Activated CD8-positive, alpha-beta T cell treated with anti-CD3 and anti-CD28 coated beads for 36 hours (primary cell): ENCODE data around the gene PTGES3. TPM values are rescaled to one million over a fixed set of nuclear protein-coding genes. Genes with fewer than 3 reads are reported as not detected.

Source experiments
- ATAC-seq: fragments of 200-7000 bp; cut with Tn5 transposase; one replicate; pipeline ENCODE4 v1.10.0; 2021; ENCODE audit warnings: mild to moderate bottlenecking, moderate library complexity
- CTCF ChIA-PET: fragments of 350-600 bp; sonication (Branson Sonifier 250); formaldehyde crosslinking; loops from one replicate; lab custom pipeline; 2021; ENCODE audit warnings: antibody characterized with exemption; lab: Charles Lee
- POLR2A ChIA-PET: fragments of 350-600 bp; sonication (Branson Sonifier 250); formaldehyde crosslinking; loops from one replicate; lab custom pipeline; 2021; ENCODE audit warnings: antibody characterized with exemption; lab: Charles Lee
- DNase-seq: peaks from one replicate; pipeline ENCODE4 v3.0.0-alpha.2; 2020
- H3K27ac Mint-ChIP-seq: one replicate; pipeline ENCODE4 v1.8.0; 2021; ENCODE audit warnings: mild to moderate bottlenecking, mixed read lengths
- H3K27me3 Mint-ChIP-seq: one replicate; pipeline ENCODE4 v1.8.0; 2021; ENCODE audit warnings: mixed read lengths
- H3K36me3 Mint-ChIP-seq: one replicate; pipeline ENCODE4 v1.8.0; 2021; ENCODE audit warnings: low read depth, mixed read lengths
- H3K4me1 Mint-ChIP-seq: one replicate; pipeline ENCODE4 v1.8.0; 2021; ENCODE audit warnings: low read depth, mixed read lengths
- H3K4me3 Mint-ChIP-seq: one replicate; pipeline ENCODE4 v1.8.0; 2021; ENCODE audit warnings: mild to moderate bottlenecking, moderate library complexity, mixed read lengths
- H3K9me3 Mint-ChIP-seq: one replicate; pipeline ENCODE4 v1.8.0; 2021; ENCODE audit warnings: mixed read lengths
- CTCF ChIP-seq: fragments of 200-600 bp; IDR thresholded peaks from one replicate; pipeline ENCODE4 v1.8.0; 2022; ENCODE audit warnings: antibody characterized with exemption, mild to moderate bottlenecking
- intact Hi-C: fragments of 100-400 bp; cut with micrococcal nuclease; formaldehyde crosslinking; loops from one replicate; pipeline ENCODE4 v1.10.0; 2022
- total RNA-seq, 2 experiments: library from RNA; stranded (reverse); gene quantifications; one replicate each; pipeline ENCODE4 v1.2.3, GENCODE V29; 2021

PTGES3 gene
- total RNA-seq, 2 experiments from 2014 or later, result 381 to 406 TPM

GRCh38 chr12:56622535-56622934 lies 65.5 kb downstream of the PTGES3 start:
- CTCF ChIA-PET, result interaction anchor here (0.9 to 4.3 kb wide), 4 partner anchors 8 to 121 kb away, joined by 3 to 27 read pairs (median 3); no protein-coding TSS in a partner anchor
- no peak for TF ChIP-seq CTCF
- Mint-ChIP-seq H3K9me3 (no peaks in the 10 kb centered on the region), H3K4me3 (no peak overlapping the region), H3K27ac (peak overlapping the region; percentile 26), H3K27me3 (no peaks in the 10 kb centered on the region), H3K4me1 (peaks cover 53% of the 10 kb centered on the region), H3K36me3 (peaks cover 35% of the 10 kb centered on the region)
- ATAC-seq (no peak), DNase-seq (no peak)
- POLR2A ChIA-PET, result interaction anchor here (1.1 kb wide), 1 partner anchor 8 kb away, joined by 3 read pairs; no protein-coding TSS in a partner anchor
- intact Hi-C loops, result no loop called here

DNA sequence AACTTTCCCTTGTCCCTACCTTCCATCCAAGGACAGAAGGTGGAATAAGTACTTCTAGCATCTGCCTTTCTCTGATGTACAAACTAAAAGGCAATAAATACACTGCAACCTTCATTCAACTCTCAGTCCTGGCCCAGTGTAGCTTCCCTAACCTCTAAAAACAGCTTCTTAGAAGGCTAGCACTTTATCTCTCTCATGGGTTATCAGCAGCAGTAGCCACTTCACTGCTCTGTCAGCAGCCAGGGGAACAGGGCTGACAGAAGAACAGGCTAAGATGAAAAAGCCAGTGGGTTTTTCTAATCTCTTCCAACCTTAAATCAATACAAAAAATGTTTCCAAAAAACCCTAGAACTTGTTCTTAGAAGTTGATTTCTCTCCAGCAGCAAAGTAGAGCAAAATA lies 71.2 kb downstream of the PTGES3 start:
- Mint-ChIP-seq H3K4me3 (no peak overlapping the region), H3K27me3 (no peaks in the 10 kb centered on the region), H3K9me3 (no peaks in the 10 kb centered on the region), H3K36me3 (peaks cover 40% of the 10 kb centered on the region), H3K27ac (peak overlapping the region; percentile 65), H3K4me1 (peaks cover 22% of the 10 kb centered on the region)
- TF ChIP-seq CTCF, result no peak
- ATAC-seq, result no peak
- DNase-seq, result no peak
- ChIA-PET POLR2A (no interaction called here), CTCF (interaction anchor here (0.8 to 1.3 kb wide), 3 partner anchors 17 to 23 kb away, joined by 3 to 4 read pairs (median 3); no protein-coding TSS in a partner anchor)
- intact Hi-C loops, result no loop called here

GRCh38 chr12:56616244-56616643 lies 71.8 kb downstream of the PTGES3 start:
- Mint-ChIP-seq H3K27ac (no peak overlapping the region), H3K9me3 (no peaks in the 10 kb centered on the region), H3K27me3 (no peaks in the 10 kb centered on the region), H3K4me3 (no peak overlapping the region), H3K4me1 (peaks cover 21% of the 10 kb centered on the region), H3K36me3 (peaks cover 47% of the 10 kb centered on the region)
- no peak for TF ChIP-seq CTCF
- intact Hi-C loops, result no loop called here
- ATAC-seq (no peak), DNase-seq (no peak)
- POLR2A ChIA-PET, result interaction anchor here (0.7 kb wide), 1 partner anchor 8 kb away, joined by 4 read pairs; no protein-coding TSS in a partner anchor
- CTCF ChIA-PET, result interaction anchor here (0.8 to 1.3 kb wide), 3 partner anchors 18 to 23 kb away, joined by 3 to 4 read pairs (median 3); no protein-coding TSS in a partner anchor

DNA sequence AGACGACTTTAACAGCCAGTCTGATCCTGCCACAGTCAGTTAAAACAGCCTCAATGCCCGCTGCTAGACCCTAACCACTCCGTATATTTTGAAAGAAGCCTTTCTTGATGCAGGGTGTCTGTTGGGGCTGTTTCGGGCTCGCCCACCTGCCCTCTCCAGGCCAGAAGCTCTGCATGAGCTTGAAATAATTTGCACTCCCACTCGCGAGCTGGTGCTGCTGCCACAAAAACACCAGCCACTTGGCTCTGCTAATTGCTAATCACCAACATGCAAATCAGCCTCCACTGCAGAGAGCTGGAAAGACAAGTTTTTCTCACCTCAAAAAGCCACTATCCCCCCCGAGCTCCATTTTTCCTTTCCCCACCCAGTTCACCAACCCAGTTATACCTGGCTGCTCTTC lies 73.5 kb downstream of the PTGES3 start:
- intact Hi-C loops, result no loop called here
- POLR2A ChIA-PET, result interaction anchor here (1.3 to 1.5 kb wide), 2 partner anchors 9 to 15 kb away, joined by 3 to 4 read pairs; no protein-coding TSS in a partner anchor
- H3K9me3 Mint-ChIP-seq, result no peaks in the 10 kb centered on the region
- CTCF ChIA-PET, result interaction anchor here (1.4 to 1.8 kb wide), 3 partner anchors 9 to 24 kb away, joined by 3 to 5 read pairs (median 4); no protein-coding TSS in a partner anchor
- H3K4me3 Mint-ChIP-seq, result no peak overlapping the region
- H3K27ac Mint-ChIP-seq, result peak overlapping the region; percentile 27
- H3K27me3 Mint-ChIP-seq, result no peaks in the 10 kb centered on the region
- DNase-seq (no peak), ATAC-seq (no peak)
- peaks cover 12% of the 10 kb centered on the region for H3K4me1 Mint-ChIP-seq
- TF ChIP-seq CTCF, result no peak
- H3K36me3 Mint-ChIP-seq, result peaks cover 57% of the 10 kb centered on the region

Other genes starting within 250 kb of the PTGES3 start
- gene TIMELESS, start 238.9 kb downstream of the PTGES3 start, total RNA-seq, result 10 to 100 TPM; 48.7 to 49.2 TPM
- gene MIP, start 233.6 kb downstream of the PTGES3 start, total RNA-seq, result not detected
- gene SPRYD4, start 219.7 kb downstream of the PTGES3 start, total RNA-seq, result 1 to 10 TPM; 3.2 to 3.3 TPM
- 1 to 10 TPM; 5.2 to 7.3 TPM for gene GLS2, start 200.1 kb downstream of the PTGES3 start, total RNA-seq
- 1 to 10 TPM; 2.8 to 3.1 TPM for gene RBMS2, start 166.5 kb downstream of the PTGES3 start, total RNA-seq
- 10 to 100 TPM; 80.1 to 89.3 TPM for gene BAZ2A, start 58.0 kb downstream of the PTGES3 start, total RNA-seq
- 100 to 1,000 TPM; 859 to 869 TPM for gene ATP5F1B, start 42.3 kb downstream of the PTGES3 start, total RNA-seq
- gene NACA, start 37.0 kb upstream of the PTGES3 start, total RNA-seq, result 1,000 to 10,000 TPM; 1,203 to 1,221 TPM
- 10 to 100 TPM; 80.3 to 86.7 TPM for gene PRIM1, start 64.0 kb upstream of the PTGES3 start, total RNA-seq
- gene HSD17B6, start 75.0 kb upstream of the PTGES3 start, total RNA-seq, result 1 to 10 TPM in 1 of 2 experiments, under 1 TPM in 1; 0.81 to 1.8 TPM
- gene SDR9C7, start 246.1 kb upstream of the PTGES3 start, total RNA-seq, result not detected